ENCODE measurements around the gene CDT1. TPM values are rescaled to one million over a fixed set of nuclear protein-coding genes. Genes with fewer than 3 reads are reported as not detected.

CDT1 gene
- total and polyA plus RNA-seq, 2 donors from 2014 or later, result 0.56 to 1.5 TPM

DNA sequence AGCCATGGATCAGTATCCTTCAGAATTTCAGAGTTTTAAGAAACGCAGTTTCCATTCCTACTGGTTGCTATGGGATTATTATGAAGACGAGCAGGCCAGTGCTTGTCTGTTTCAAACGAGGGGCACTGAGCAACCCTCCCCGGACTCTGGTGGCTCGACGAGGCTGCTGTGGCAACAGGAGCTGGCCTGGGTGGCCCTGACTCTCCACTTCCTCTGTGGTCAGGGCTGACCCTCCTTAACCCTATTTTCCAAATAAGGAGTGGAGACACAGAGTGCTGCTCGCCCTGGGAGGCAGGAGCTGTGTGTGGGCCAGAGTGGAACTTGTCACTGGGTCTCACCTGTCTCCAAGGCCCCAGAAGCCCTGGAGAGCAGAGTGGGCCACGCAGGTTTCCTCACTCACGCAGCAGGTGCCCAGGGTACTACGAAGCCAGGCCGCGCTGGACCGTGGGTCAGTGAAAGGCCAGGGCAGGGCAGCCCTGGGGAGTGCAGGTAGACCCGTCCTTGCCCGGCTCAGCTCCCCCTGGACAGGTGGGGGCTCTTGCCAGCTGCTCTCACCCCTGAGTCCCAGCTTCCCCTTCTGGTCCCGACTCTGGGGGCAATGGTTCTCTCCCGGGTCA, 49.8 kb downstream of the CDT1 start:
- DNase-seq (no peak), FAIRE-seq (no peak)
- Histone ChIP-seq H3K4me1 (ENCODE audit: control insufficient read depth in 2 of 3, insufficient read depth in 2 of 3, low read depth in 1 of 3, low read length in 3 of 3) (peaks cover 0 to 14% (median 3%) of the 10 kb centered on the region in 3 donors), H3K4me3 (ENCODE audit: low read length in 3 of 3) (no peak overlapping the region), H3K9me3 (ENCODE audit: control insufficient read depth in 2 of 3, insufficient read depth in 1 of 3, low read length in 3 of 3) (no peaks in the 10 kb centered on the region), H3K27me3 (ENCODE audit: control insufficient read depth, insufficient read depth, low read length) (no peaks in the 10 kb centered on the region), H3K9ac (ENCODE audit: low read length in 3 of 3) (no peak overlapping the region), H3K36me3 (ENCODE audit: control insufficient read depth in 2 of 3, insufficient read depth in 3 of 3, low read length in 3 of 3) (no peaks in the 10 kb centered on the region), H3K27ac (ENCODE audit: low read depth in 2 of 2, low read length in 2 of 2) (no peak overlapping the region)
- intact Hi-C loops (cut with DNase I), result no loop called here
- TF ChIP-seq, protein P1, sequence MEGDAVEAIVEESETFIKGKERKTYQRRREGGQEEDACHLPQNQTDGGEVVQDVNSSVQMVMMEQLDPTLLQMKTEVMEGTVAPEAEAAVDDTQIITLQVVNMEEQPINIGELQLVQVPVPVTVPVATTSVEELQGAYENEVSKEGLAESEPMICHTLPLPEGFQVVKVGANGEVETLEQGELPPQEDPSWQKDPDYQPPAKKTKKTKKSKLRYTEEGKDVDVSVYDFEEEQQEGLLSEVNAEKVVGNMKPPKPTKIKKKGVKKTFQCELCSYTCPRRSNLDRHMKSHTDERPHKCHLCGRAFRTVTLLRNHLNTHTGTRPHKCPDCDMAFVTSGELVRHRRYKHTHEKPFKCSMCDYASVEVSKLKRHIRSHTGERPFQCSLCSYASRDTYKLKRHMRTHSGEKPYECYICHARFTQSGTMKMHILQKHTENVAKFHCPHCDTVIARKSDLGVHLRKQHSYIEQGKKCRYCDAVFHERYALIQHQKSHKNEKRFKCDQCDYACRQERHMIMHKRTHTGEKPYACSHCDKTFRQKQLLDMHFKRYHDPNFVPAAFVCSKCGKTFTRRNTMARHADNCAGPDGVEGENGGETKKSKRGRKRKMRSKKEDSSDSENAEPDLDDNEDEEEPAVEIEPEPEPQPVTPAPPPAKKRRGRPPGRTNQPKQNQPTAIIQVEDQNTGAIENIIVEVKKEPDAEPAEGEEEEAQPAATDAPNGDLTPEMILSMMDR (IDR thresholded peaks at IDR 0.05; ENCODE audit: borderline replicate concordance, extremely low read depth, insufficient read depth), result no peak

DNA sequence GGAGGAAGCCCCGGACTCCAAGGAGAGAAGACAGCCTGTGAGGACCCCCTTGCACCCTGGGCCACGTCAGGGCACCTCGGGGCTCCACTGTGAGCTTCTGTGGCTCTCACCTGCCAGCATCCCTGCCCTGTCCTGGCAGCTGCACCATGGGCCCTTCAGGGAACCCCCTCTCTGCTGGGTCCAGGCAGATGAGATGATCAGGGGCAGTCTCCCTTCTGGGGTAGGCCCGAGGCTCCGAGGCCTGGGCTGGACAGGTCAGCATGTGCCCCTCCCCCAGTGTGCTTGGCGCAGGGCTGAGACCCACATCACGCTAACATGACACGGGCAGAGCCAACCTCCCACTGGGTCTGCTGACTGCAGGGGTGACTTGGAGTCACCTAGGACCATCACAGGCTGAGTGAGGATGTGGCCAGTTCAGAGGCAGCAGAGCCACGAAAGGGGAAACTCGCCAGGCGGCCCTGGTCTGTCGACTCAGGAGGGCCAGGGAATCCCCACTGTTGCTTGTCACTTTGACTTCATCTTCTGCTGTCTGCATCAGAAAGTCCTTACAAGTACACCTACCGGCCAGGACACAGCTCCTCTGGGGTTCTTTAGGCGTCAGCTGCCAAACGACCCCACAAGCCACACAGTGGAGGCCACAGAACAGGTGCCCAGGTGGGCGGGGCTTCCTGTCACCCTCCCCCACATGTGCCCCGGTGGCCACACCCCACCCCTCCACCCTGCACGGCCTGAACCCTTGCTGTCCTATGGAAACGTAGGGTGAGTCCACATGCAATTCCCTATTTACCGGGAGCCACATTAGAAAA, 50.9 kb downstream of the CDT1 start:
- Histone ChIP-seq H3K9me3 (ENCODE audit: control insufficient read depth in 2 of 3, insufficient read depth in 1 of 3, low read length in 3 of 3) (no peaks in the 10 kb centered on the region), H3K27me3 (ENCODE audit: control insufficient read depth, insufficient read depth, low read length) (no peaks in the 10 kb centered on the region), H3K4me3 (ENCODE audit: low read length in 3 of 3) (no peak overlapping the region), H3K4me1 (ENCODE audit: control insufficient read depth in 2 of 3, insufficient read depth in 2 of 3, low read depth in 1 of 3, low read length in 3 of 3) (peaks cover 0 to 14% (median 3%) of the 10 kb centered on the region in 3 donors), H3K9ac (ENCODE audit: low read length in 3 of 3) (no peak overlapping the region), H3K36me3 (ENCODE audit: control insufficient read depth in 2 of 3, insufficient read depth in 3 of 3, low read length in 3 of 3) (peaks cover 0 to 6% (median 1%) of the 10 kb centered on the region in 3 donors), H3K27ac (ENCODE audit: low read depth in 2 of 2, low read length in 2 of 2) (no peak overlapping the region)
- FAIRE-seq (no peak), DNase-seq (no peak)
- TF ChIP-seq, protein P1 (IDR thresholded peaks at IDR 0.05; ENCODE audit: borderline replicate concordance, extremely low read depth, insufficient read depth), result no peak
- intact Hi-C loops (cut with DNase I), result no loop called here

DNA sequence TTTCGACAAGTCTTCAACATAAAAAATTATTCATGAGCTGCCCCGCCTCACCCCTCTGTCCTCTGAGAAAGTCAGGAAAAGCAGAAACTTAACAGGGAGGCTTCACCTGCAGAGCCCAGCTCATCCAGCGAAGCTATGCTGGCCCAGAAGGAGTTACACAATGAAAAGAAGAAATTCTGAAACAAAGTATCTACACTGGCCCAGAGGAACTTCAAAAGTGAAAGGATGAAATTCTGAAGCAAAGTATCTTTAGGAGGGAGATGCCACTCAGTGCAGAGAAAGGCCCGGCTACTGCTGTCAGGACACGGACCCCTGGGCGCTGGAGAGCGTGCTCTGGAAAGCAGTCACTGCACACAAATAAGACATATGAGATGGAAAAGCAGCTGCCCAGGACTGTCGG, 51.6 kb downstream of the CDT1 start:
- H3K27ac ChIP-seq (ENCODE audit: low read depth in 2 of 2, low read length in 2 of 2), result no peak overlapping the region
- H3K4me3 ChIP-seq (ENCODE audit: low read length in 3 of 3), result no peak overlapping the region
- no peaks in the 10 kb centered on the region for H3K9me3 ChIP-seq (ENCODE audit: control insufficient read depth in 2 of 3, insufficient read depth in 1 of 3, low read length in 3 of 3)
- intact Hi-C loops (cut with DNase I), result no loop called here
- peaks cover 0 to 14% (median 3%) of the 10 kb centered on the region in 3 donors for H3K4me1 ChIP-seq (ENCODE audit: control insufficient read depth in 2 of 3, insufficient read depth in 2 of 3, low read depth in 1 of 3, low read length in 3 of 3)
- no peaks in the 10 kb centered on the region for H3K27me3 ChIP-seq (ENCODE audit: control insufficient read depth, insufficient read depth, low read length)
- TF ChIP-seq, protein P1 (IDR thresholded peaks at IDR 0.05; ENCODE audit: borderline replicate concordance, extremely low read depth, insufficient read depth), result no peak
- H3K36me3 ChIP-seq (ENCODE audit: control insufficient read depth in 2 of 3, insufficient read depth in 3 of 3, low read length in 3 of 3), result peaks cover 2 to 12% (median 3%) of the 10 kb centered on the region in 3 donors
- no peak overlapping the region for H3K9ac ChIP-seq (ENCODE audit: low read length in 3 of 3)
- FAIRE-seq (no peak), DNase-seq (no peak)
